ENCODE results near the gene SARS1.

The SARS1 gene

DNA sequence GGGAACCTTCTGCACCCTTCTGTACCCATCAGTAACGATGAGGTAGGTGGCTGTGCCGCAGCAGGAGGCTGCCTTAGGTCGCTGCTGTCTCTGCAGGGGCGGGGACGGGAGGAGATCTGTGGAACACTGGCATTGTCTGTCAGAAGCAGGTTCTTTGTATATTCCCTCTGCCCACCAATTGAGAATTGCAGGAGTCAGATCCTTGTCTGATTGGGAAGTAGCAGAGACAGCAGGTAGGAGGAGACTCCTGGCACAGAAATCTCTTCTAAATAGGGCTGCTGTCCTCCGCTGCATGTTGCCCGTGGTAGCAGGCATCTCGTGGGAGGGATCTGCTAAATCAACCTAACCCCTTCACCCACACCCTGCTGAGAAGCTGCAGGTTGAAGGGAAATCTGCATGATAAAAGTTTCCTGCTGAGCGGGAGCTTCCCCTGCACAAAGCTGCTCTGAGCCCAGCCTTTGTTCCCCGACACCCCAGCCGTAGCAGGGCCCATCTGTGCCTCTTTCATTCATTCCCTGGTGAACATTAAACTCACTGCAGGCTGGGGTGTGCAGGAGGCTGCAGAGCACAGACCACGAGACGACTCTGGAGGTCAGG is 15.9 kb downstream of the SARS1 start:
- DNase-seq, result no peak

DNA sequence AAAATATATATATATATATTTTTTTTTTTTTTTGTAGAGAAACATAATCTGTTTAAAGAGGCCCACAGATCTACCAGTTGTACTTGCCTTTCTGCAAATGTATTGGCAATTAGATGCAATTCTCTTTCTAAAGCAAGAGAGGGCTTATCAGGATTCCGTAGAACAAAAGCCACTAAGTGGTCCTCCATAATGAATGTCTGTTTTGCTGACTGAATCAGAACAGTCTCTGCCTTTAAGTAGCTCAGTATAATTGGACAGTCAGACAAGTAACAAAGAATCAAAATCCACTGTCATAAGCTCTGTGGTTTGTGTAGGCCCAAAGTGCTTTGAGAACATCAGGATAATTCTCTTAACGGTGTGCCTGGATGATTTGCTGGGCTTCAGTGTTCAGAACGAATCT is 17.3 kb downstream of the SARS1 start:
- DNase-seq, result no peak

DNA sequence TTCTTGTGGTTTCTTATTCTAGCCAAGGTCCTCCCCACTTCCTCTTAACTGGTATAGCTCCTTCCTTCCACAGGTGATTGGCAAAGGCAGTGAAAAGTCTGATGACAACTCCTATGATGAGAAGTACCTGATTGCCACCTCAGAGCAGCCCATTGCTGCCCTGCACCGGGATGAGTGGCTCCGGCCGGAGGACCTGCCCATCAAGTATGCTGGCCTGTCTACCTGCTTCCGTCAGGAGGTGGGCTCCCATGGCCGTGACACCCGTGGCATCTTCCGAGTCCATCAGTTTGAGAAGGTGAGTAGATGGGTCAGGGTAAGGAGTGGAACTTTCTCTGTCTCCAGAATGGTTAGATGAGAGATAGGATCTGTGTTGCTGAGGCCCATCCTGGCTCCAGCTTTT is 21.4 kb downstream of the SARS1 start:
- no peak for DNase-seq

DNA sequence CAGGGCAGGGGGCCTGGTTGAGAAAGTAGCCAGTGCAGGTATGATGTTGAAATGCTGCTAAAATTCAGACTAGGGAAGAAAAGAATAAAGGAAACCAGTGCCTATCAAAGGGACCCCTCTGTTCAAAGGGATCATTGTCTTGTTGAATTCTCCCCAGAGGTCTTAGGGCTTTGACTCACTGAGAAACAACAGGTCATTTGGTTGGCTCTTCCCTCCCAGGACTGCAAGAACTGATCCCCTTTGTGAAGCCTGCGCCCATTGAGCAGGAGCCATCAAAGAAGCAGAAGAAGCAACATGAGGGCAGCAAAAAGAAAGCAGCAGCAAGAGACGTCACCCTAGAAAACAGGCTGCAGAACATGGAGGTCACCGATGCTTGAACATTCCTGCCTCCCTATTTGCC is 23.8 kb downstream of the SARS1 start:
- DNase-seq, result no peak

DNA sequence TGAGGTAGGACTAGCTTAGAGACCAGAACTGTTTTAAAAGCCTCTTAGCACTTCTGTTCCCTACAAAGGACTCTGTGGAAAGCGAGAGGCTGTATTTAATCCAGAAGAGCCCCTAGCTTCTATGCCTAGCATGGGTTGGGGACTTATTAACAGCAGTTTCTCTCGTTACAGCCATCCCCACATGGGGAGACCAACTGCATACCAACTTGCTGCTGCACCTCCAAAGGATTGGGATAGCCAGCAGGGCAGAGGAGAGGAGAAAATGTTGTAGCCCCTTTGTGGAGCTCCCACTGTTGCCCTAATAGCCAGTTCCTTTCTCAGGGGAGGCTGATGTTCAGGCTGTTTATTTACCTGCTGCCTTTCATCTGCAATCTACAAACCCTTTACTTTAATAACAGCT is 24.7 kb downstream of the SARS1 start:
- DNase-seq, result no peak

DNA sequence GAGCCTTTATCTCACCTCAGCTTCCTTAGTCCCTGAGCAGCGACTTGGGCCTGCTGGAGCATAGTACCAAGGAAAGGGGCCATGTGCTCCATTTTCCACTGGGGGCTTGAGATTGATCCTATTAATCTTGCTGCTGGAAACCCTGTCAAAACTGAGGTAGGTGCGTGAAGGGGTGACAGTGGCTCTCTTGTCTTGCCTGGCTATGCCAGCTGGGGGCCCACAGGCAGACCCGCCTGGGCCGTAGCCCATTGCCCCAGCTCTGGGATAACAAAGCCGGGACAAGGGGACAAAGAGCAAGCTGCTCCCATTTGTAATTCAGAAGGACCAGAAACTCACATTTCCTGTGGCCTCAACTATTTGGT is 25.3 kb downstream of the SARS1 start:
- no peak for DNase-seq

DNA sequence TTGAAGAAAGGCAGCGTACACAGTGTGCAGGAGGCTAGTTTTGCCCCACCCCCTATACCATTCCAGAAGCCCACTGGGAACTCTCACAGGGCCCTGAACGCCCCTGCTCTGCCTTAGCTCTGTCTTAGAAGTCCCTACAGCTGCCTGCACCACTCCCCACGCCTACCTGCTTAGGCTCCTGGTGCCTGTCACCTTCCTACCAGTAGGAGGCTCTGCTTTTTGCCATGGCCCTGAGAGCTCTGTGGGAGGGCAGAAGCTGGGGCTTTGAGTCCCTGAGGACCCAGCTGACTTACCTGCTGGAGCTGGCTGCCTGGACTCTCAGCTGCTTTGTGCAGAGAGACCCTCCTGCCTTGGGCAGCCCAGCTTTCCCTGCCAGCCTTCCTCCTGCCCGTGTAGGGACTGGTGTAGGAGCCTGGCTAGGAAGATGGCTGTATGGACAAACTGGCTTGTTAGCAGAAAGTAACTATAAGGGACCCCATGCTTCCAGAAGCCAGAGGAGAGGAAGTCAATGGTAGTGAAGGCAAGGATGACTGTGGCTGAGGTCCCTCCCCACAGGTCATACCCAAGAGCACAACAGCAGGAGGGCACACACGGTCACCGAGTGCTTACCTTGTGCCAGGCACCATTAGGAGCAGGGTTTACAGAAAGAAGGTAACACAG is 25.8 kb downstream of the SARS1 start:
- DNase-seq, result peak; percentile 18 to 28

DNA sequence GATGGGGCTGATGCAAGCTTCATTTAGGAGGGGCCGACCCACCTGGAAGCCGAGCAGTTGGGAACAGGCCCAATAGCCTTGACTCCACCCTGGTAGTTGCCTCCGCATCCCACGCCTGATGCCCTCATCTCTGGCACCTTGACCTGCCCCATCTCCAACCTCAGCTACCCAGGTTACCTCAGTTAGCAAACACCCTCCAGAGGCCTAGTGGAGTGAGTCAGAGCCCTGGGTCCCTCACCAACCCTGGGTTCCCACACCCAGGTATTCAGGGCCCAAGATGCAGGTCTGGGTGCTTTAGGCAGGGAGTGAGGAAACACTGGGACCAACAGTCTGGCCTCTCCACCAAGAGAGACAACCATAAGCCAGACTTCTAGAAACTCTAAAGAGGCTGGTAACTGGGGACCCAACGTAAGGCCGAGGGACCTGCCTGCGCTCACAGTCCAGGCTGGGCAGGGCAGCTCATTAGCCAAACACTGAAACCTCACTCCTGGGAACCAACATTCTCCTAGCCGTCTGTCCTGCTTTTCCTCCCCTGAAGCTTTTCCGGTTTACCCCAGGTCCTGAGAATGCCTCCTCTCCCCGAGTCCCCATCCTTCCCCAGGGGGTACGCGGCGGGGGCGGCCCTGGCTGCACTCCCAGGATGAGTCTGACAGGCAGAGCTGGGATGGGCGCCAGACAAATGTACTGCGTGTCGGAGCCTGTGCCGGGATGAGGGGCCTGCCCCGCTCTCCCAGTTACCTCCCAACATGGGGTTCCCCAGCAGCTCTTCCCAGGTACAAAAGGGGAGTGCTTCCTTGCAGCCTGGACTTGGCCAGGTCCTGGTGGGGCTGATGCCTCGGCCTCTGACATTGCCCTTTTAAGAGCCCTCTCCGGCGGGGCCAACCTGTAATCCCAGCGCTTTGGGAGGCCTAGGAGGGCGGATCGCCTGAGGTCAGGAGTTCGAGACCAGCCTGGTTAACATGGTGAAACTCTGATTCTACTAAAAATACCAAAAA is 26.7 kb downstream of the SARS1 start:
- peak; percentile 13 to 27 for DNase-seq

DNA sequence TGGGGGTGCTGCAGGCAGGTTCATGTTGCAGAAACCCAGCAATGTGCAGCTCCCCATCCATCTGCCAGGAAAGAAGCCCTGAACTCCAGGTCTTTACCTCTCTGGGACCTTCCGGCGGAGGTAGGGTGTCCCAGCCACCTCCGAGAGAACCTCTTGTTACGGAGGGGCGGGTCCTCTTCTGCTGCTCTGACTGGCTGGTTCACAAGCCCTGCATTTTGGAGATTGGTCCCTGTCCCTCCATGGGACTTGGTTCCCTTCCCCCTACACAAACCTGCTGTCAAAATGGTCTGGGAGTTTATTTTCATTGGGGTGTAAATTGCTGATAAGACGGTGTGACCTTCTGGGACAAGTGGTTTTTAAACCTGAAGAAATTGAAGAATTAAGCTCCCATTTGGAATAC is 27.6 kb downstream of the SARS1 start:
- no peak for DNase-seq

DNA sequence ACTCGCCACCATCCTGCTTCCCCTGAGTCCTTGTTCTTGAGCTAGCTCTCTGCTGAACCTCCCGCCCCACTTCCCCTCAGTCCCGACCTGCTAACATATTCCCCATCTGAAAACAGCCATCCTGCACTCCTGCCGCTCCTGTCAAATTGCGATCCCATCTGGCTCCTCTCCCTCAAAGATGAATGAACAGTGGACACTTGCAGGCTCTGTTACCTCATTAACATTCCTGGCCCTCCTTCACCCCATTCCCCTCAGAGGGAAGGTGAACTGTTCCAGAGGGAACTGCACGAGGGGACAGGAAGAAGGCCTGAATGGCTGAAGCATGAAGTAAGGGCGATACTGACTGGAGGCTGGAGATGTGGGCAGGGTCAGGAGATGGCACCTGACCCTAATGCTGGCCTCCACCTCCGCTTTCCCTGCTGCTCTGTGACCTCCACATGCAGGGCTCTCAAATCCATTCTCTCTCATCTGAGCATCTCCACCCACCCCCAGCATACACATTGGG is 28.2 kb downstream of the SARS1 start:
- no peak for DNase-seq

DNA sequence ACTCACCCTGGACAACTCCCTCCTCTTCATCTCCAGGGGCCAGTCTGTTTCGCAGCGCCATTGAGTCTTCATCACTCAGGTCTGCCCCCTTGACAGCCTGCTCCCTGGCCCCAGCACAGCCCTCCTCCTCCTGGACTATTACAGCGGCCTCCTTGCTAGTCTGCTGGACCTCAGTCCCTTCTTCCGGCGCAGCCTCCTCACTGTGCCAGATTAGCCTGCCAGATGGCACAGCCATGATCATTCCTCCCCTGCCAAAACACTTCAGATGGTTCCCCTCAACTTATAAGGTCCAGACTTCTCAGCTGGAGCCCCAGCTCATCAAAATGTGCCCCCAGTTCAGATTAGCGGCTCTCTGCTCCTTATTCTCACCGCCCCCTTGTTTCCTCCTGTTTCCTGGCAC is 28.7 kb downstream of the SARS1 start:
- no peak for DNase-seq

DNA sequence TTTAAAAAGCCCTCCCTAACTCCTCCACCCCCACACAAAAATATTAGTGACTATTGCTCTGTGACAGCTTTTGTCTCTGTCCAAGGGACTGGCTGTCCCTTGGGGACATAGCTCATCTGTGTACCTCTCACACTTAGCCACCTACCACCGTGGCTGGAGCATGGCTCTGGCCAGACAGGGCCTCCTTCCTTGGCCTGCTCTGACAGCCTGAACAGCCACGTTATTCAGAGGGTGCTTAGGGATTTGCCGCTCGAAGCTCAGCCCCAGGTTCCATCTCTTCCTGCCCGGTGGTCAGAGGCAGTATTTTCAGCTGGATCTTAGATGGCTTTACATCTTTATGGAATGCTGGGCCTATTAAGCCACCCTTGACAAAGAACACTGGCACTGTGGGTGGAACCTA is 29.5 kb downstream of the SARS1 start:
- no peak for DNase-seq

DNA sequence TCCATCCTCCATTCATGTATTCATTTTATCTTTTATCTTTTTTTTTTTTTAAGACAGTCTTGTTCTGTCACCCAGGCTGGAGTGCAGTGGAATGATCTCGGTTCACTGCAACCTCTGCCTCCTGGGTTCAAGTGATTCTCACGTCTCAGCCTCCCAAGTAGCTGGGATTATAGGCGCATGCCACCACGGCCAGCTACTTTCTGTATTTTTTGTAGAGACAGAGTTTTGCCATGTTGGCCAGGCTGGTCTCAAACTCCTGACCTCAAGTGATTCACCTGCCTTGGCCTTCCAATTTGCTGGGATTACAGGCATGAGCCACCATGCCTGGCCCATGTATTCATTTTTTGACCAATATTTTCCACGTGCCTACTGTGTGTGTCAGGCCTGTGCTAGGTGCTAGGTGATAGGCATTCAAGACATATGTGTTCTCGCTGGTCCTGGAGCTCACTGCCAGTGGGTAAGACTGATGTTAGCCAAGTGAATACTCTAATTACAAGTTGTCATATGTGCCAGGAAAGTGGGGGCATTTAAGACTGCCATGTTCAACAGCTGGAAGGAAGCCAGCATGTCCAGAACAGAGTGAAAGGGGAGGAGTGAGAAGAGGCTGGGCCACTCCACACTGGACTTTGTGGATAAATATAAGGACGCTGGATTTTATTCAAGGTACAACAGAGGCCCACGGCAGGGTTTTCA is 30.3 kb downstream of the SARS1 start:
- DNase-seq, result no peak

DNA sequence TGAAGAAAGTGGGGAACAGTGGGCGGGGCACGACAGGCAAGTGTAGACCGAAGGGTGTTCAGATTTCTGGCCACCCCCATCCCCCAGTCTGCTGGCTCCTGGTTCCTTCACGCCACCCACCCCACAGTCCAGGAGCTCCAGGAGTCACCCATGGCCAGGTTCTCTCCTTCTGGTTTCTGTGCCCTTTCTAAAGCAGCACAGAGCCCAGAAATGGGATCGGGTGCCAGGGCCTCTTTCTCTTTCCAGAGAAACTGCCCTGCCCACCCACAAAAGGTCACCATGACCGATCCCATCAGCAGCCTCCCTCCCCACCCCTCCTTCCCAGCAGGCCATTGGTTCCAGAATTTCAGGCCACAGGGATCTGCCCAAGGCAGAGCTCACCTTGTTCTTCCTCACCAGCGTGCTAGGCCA is 32.4 kb downstream of the SARS1 start:
- DNase-seq, result no peak

DNA sequence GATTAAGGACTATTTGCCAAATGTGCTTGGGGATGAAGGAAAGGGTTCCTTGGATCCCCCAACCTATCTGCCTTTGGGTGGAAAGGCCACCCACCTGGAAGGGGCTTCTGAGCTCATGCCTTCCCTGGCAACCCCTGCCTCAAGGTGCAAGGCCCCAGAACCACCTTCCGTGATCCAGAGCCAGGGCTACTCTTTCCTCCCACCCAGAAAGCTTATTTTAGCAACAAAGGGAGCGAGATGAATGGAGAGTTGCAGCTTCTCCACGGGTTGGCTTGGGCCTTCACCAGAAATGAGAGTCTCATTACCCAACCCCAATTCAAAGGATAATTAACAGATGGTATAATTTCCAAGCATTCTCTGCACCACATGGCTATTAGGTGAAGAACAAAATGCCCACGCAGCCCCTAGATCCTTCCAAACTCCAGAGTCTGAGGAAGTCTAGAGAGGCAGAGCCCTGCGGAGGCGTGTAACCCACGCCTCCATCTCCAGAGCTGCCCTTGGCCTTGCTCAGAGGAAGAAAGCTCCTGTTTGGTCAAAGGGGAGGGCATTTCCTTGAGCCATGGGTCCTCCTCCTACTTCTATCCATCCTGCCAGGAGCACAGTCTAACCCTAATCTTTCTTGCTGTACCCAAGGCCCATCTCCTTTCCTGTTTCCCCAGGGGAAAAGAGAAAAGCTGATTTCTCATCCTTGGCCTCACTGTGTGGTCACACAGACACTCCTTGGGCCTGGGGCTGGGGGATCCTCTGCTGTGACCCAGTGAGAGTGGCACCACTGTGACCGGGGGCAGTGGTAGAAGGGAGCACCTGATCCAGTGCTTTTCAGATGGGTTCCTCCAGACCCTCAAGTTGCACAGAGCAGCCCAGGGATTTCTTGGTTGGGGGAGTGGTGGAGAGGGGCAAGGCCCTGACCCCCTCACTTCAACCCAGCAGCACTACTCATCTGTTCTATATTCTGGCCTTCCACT is 34.0 kb downstream of the SARS1 start:
- peak in 1 of 2 donors; percentile 33 for DNase-seq

DNA sequence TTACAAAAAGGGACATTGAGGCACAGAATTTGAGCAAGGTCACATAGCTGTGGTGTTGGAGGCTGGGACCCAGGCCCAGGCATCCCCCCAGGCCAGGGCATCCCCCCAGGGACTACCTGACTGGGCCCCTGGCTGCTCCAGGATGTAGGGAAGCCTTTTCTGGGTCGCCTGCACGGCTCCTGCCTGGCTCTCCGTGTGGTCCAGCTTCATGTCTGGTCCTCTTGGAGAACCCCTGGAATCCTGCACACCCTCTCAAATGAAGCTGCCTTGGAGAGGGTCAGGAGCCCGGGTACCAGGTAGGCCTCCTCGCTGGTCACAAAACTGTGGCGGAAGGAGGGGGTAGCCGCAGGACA is 34.7 kb downstream of the SARS1 start:
- DNase-seq, result no peak

DNA sequence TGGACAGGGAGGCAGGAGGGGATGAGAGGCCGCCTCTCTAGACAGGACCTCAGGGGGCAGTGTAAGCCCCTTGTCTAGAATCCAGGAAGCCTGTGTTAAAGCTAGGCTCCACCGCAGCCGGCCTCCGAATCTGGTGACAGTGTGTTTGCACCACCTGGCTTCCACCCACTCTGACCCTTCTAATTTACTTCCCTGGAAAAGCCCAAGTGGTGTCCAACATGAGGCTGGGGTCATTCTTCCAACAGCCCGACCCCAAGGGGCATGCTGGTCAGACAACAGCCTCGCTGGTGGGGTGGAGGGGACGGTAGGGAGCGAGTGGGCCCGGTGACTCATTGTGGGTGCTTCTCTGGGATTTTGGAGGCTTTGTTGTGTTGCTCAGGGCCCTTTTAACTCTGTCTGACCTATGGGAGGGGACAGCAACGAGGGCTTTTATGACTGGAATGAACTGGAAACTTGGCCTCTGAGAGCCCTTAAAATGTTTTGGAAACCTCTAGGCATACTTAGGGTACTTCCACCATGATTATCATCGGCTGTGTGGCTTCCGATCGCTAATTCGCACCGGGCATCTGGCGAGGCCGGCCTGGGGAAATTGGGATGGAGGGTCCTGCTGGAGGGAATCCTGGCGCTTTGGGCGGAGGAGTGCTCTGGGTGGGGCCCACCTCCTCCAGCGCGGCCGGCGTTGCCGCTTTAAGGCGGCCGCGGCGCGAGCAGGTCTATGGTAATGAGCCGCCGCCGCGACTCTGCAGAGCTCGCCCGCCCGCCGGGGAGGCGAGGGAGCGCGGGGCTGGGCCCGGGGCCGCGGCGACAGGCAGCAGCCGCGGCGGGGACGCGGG is 35.3 kb downstream of the SARS1 start, which contains the start of gene CELSR2:
Gene CELSR2 (plus strand): TSS at position 743 of the 833 bp plus-strand sequence. CDS start 541 bp downstream, outside the sequence.
- peak; percentile 46 to 56 for DNase-seq

DNA sequence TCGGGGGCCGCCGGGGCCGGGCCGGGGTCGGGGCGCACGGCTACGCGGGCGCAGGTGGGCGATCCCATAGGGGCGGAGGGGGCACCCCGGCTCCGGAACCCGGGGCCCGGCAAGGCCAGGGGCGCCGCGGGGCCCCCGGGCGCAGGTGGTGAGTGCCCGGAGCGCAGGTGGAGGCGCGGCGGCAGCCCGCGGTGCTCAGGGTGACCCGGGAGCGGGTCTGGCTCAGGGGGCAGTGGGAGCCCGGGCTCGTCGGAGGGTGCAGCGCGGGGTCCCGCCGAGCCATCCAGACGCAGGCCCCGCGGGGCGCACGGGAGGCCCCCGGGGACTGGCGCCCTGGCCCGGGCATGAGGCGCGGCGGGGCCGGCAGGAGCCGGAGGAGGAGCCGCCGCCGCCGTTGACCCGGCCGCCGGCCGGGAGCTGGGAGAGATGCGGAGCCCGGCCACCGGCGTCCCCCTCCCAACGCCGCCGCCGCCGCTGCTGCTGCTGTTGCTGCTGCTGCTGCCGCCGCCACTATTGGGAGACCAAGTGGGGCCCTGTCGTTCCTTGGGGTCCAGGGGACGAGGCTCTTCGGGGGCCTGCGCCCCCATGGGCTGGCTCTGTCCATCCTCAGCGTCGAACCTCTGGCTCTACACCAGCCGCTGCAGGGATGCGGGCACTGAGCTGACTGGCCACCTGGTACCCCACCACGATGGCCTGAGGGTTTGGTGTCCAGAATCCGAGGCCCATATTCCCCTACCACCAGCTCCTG is 36.1 kb downstream of the SARS1 start:
- DNase-seq, result no peak

DNA sequence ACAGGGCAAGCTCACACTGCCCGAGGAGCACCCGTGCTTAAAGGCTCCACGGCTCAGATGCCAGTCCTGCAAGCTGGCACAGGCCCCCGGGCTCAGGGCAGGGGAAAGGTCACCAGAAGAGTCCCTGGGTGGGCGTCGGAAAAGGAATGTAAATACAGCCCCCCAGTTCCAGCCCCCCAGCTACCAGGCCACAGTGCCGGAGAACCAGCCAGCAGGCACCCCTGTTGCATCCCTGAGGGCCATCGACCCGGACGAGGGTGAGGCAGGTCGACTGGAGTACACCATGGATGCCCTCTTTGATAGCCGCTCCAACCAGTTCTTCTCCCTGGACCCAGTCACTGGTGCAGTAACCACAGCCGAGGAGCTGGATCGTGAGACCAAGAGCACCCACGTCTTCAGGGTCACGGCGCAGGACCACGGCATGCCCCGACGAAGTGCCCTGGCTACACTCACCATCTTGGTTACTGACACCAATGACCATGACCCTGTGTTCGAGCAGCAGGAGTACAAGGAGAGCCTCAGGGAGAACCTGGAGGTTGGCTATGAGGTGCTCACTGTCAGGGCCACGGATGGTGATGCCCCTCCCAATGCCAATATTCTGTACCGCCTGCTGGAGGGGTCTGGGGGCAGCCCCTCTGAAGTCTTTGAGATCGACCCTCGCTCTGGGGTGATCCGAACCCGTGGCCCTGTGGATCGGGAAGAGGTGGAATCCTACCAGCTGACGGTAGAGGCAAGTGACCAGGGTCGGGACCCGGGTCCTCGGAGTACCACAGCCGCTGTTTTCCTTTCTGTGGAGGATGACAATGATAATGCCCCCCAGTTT is 36.9 kb downstream of the SARS1 start:
- no peak for DNase-seq
